ENCODE results near the gene RCL1.

The RCL1 gene

DNA sequence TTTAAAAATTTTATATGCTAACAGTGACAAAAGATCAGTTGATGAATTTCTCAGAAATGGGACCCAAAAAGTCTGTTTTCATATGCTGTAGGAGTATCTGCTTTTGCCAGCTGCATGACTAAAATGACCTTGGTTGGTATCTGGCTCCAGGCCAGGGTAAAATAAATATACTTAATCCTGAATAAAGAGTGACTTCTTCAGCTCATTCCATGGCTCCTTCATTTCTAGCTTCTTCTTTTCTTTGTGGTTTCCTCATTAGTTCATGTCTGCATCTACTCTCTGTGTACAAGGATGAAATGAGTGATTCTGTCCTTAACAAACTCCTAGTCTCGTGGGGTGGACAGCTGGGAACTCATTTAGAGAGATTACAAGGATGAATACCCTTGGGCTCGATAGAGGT lies 36.0 kb downstream of the RCL1 start:
- no peak overlapping the region for H3K4me3 ChIP-seq (ENCODE audit: low read length)
- H2AFZ ChIP-seq (ENCODE audit: low read depth, low read length), result no peak overlapping the region
- no peaks in the 10 kb centered on the region for H3K4me1 ChIP-seq (ENCODE audit: low read length)
- H3K36me3 ChIP-seq (replicated peaks; ENCODE audit: low read depth, low read length), result peaks cover 4% of the 10 kb centered on the region
- H3K4me2 ChIP-seq (ENCODE audit: low read length), result no peak overlapping the region
- H3K27ac ChIP-seq (ENCODE audit: low read length), result no peak overlapping the region
- H3K79me2 ChIP-seq (ENCODE audit: low read length), result peaks cover 31% of the 10 kb centered on the region
- no peaks in the 10 kb centered on the region for H3K9me3 ChIP-seq (ENCODE audit: insufficient read depth, low read length)
- TF ChIP-seq, protein P1, sequence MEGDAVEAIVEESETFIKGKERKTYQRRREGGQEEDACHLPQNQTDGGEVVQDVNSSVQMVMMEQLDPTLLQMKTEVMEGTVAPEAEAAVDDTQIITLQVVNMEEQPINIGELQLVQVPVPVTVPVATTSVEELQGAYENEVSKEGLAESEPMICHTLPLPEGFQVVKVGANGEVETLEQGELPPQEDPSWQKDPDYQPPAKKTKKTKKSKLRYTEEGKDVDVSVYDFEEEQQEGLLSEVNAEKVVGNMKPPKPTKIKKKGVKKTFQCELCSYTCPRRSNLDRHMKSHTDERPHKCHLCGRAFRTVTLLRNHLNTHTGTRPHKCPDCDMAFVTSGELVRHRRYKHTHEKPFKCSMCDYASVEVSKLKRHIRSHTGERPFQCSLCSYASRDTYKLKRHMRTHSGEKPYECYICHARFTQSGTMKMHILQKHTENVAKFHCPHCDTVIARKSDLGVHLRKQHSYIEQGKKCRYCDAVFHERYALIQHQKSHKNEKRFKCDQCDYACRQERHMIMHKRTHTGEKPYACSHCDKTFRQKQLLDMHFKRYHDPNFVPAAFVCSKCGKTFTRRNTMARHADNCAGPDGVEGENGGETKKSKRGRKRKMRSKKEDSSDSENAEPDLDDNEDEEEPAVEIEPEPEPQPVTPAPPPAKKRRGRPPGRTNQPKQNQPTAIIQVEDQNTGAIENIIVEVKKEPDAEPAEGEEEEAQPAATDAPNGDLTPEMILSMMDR (IDR thresholded peaks at IDR 0.05; ENCODE audit: low read depth, low read length), result no peak
- TF ChIP-seq EZH2phosphoT487 (IDR thresholded peaks at IDR 0.05; ENCODE audit: low read depth), result no peak
- no peak overlapping the region for H3K9ac ChIP-seq (ENCODE audit: low read length)
- H4K20me1 ChIP-seq (ENCODE audit: insufficient read depth, low read length), result peaks cover 3% of the 10 kb centered on the region; the same call in 1 of the 2 replicates
- H3K27me3 ChIP-seq (ENCODE audit: low read depth, low read length), result no peaks in the 10 kb centered on the region

DNA sequence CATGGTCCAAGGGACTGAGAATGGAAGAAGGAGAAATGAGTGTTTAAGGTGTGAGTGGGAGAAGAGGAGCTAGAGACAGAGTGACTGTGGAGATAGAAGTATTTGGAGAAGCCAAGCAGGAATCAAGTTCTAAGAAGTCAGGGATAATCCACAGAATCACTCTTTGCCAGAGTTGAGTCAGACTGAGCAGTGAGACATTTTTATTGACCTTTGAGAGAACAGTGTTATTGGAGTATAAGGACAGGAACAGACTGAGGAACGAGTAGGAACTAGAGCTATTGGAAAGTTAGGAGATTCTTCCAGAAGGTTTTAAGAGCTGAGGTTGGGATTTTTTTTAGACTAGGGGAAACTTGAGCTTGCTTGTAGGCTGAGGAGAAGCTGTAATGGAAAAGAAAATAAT lies 37.2 kb downstream of the RCL1 start:
- Histone ChIP-seq H3K27me3 (ENCODE audit: low read depth, low read length) (no peaks in the 10 kb centered on the region), H3K4me2 (ENCODE audit: low read length) (no peak overlapping the region), H3K27ac (ENCODE audit: low read length) (no peak overlapping the region), H3K4me3 (ENCODE audit: low read length) (no peak overlapping the region), H3K79me2 (ENCODE audit: low read length) (peaks cover 25% of the 10 kb centered on the region), H4K20me1 (ENCODE audit: insufficient read depth, low read length) (peaks cover 8% of the 10 kb centered on the region; the same call in 1 of the 2 replicates), H3K4me1 (ENCODE audit: low read length) (no peaks in the 10 kb centered on the region), H2AFZ (ENCODE audit: low read depth, low read length) (no peak overlapping the region), H3K9ac (ENCODE audit: low read length) (no peak overlapping the region), H3K9me3 (ENCODE audit: insufficient read depth, low read length) (no peaks in the 10 kb centered on the region), H3K36me3 (replicated peaks; ENCODE audit: low read depth, low read length) (peaks cover 9% of the 10 kb centered on the region)
- no peak for TF ChIP-seq EZH2phosphoT487 (IDR thresholded peaks at IDR 0.05; ENCODE audit: low read depth)
- TF ChIP-seq, protein P1 (IDR thresholded peaks at IDR 0.05; ENCODE audit: low read depth, low read length), result no peak

DNA sequence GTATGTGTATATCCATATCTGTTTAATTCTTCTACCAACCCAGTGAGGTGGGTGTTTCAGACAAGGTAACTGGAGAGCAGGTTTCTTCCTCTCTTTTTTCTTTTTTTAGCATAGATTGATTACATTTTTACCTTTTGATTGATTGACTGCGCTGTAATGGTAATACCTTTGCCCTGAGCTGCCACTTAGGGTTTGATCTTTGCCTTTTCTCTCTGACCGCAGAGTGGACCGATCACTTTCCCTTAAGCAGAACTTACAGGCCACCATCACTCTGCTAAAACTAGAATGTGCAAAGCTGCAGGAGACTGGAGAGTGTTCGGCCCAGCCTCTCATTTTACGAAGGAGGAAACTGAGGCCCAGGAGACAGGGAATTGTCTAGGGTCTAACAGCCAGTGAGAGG lies 38.0 kb downstream of the RCL1 start:
- H3K4me3 ChIP-seq (ENCODE audit: low read length), result no peak overlapping the region
- H3K79me2 ChIP-seq (ENCODE audit: low read length), result peaks cover 23% of the 10 kb centered on the region
- no peak overlapping the region for H3K4me2 ChIP-seq (ENCODE audit: low read length)
- no peak for TF ChIP-seq EZH2phosphoT487 (IDR thresholded peaks at IDR 0.05; ENCODE audit: low read depth)
- TF ChIP-seq, protein P1 (IDR thresholded peaks at IDR 0.05; ENCODE audit: low read depth, low read length), result no peak
- H4K20me1 ChIP-seq (ENCODE audit: insufficient read depth, low read length), result peaks cover 8% of the 10 kb centered on the region; the same call in 1 of the 2 replicates
- no peak overlapping the region for H3K27ac ChIP-seq (ENCODE audit: low read length)
- H2AFZ ChIP-seq (ENCODE audit: low read depth, low read length), result no peak overlapping the region
- H3K36me3 ChIP-seq (replicated peaks; ENCODE audit: low read depth, low read length), result peaks cover 9% of the 10 kb centered on the region
- H3K9ac ChIP-seq (ENCODE audit: low read length), result no peak overlapping the region
- no peaks in the 10 kb centered on the region for H3K27me3 ChIP-seq (ENCODE audit: low read depth, low read length)
- no peaks in the 10 kb centered on the region for H3K4me1 ChIP-seq (ENCODE audit: low read length)
- H3K9me3 ChIP-seq (ENCODE audit: insufficient read depth, low read length), result no peaks in the 10 kb centered on the region

DNA sequence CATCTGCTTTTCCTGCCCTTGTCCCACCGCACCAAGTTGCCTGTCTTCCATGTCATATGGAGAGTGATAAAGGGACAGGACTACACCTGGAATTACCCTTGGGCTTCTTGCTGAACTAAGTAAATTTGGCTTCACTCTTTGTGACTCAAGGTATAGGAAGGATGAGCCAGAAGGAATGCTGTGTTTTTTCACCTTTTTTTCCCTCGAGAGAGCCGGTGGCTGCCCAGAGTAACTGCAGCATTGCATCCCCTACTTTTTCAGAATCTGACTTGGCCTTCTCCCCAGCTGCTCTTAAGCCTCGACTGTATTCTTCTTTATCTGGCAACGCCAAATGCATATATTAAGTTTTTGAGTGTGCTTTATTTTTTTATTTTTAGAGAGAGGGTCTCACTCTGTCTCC lies 38.4 kb downstream of the RCL1 start:
- peaks cover 9% of the 10 kb centered on the region for H3K36me3 ChIP-seq (replicated peaks; ENCODE audit: low read depth, low read length)
- peaks cover 22% of the 10 kb centered on the region for H3K79me2 ChIP-seq (ENCODE audit: low read length)
- TF ChIP-seq, protein P1 (IDR thresholded peaks at IDR 0.05; ENCODE audit: low read depth, low read length), result no peak
- no peak overlapping the region for H3K4me3 ChIP-seq (ENCODE audit: low read length)
- H3K9me3 ChIP-seq (ENCODE audit: insufficient read depth, low read length), result no peaks in the 10 kb centered on the region
- H3K27ac ChIP-seq (ENCODE audit: low read length), result no peak overlapping the region
- no peak overlapping the region for H3K9ac ChIP-seq (ENCODE audit: low read length)
- H3K27me3 ChIP-seq (ENCODE audit: low read depth, low read length), result no peaks in the 10 kb centered on the region
- H3K4me2 ChIP-seq (ENCODE audit: low read length), result no peak overlapping the region
- H2AFZ ChIP-seq (ENCODE audit: low read depth, low read length), result no peak overlapping the region
- H3K4me1 ChIP-seq (ENCODE audit: low read length), result no peaks in the 10 kb centered on the region
- H4K20me1 ChIP-seq (ENCODE audit: insufficient read depth, low read length), result peaks cover 9% of the 10 kb centered on the region; the same call in 1 of the 2 replicates
